Skeletal muscle tissue (tissue), 4 donors: ENCODE data around the gene KLK5. TPM values are rescaled to one million over a fixed set of nuclear protein-coding genes. Genes with fewer than 3 reads are reported as not detected.

Source experiments
- H3K27ac ChIP-seq: one replicate; pipeline ENCODE4 v1.7.0; 2013; ENCODE audit warnings: mild to moderate bottlenecking, low read depth, low read length, inconsistent platforms
- H3K27me3 ChIP-seq, 3 donors: one replicate each; pipeline ENCODE4 v1.7.0; 2013; ENCODE audit warnings: low read length in 3 of 3; ENCODE audit not compliant: control insufficient read depth in 3 of 3, insufficient read depth in 3 of 3
- H3K36me3 ChIP-seq, 3 donors: one replicate each; pipeline ENCODE4 v1.7.0; 2013; ENCODE audit warnings: low read length in 3 of 3; ENCODE audit not compliant: control insufficient read depth in 3 of 3, insufficient read depth in 3 of 3
- H3K4me1 ChIP-seq, 3 donors: one replicate each; pipeline ENCODE4 v1.7.0; 2013; ENCODE audit warnings: low read length in 3 of 3, mild to moderate bottlenecking in 3 of 3; ENCODE audit not compliant: control insufficient read depth in 3 of 3, insufficient read depth in 3 of 3
- H3K4me3 ChIP-seq, 3 donors: one replicate each; pipeline ENCODE4 v1.7.0; 2013; ENCODE audit warnings: low read length in 3 of 3
- H3K9ac ChIP-seq, 3 donors: one replicate each; pipeline ENCODE4 v1.7.0; 2013; ENCODE audit warnings: low read length in 3 of 3, mild to moderate bottlenecking in 3 of 3, moderate library complexity in 2 of 3, low read depth in 1 of 3
- H3K9me3 ChIP-seq, 3 donors: one replicate each; pipeline ENCODE4 v1.7.0; 2013; ENCODE audit warnings: low read length in 3 of 3; ENCODE audit not compliant: control insufficient read depth in 3 of 3
- total RNA-seq: library from RNA; depleted of rRNA; stranded (reverse); fragments of >200 nt; gene quantifications from one replicate; pipeline ENCODE4 v1.2.3, GENCODE V29; 2014
- donor health status: Osteomylitis.

Gene KLK5
- total RNA-seq, 1 donor from 2014 or later: not detected

- no peak overlapping the region for H3K9ac ChIP-seq
- H3K9me3 ChIP-seq: peaks cover 0 to 4% (median 3%) of the 10 kb centered on the region in 3 donors
- no peaks in the 10 kb centered on the region for H3K4me1 ChIP-seq
- peaks cover 0 to 4% (median 0%) of the 10 kb centered on the region in 3 donors for H3K27me3 ChIP-seq
- no peak overlapping the region for H3K4me3 ChIP-seq
- H3K27ac ChIP-seq: no peak overlapping the region
- H3K36me3 ChIP-seq: no peaks in the 10 kb centered on the region
Observed at GRCh38 chr19:50957587-50957986, 4.7 kb upstream of the KLK5 start.

- no peak overlapping the region for H3K4me3 ChIP-seq
- no peaks in the 10 kb centered on the region for H3K36me3 ChIP-seq
- no peaks in the 10 kb centered on the region for H3K4me1 ChIP-seq
- H3K9me3 ChIP-seq: peaks cover 0 to 3% (median 0%) of the 10 kb centered on the region in 3 donors
- no peak overlapping the region for H3K27ac ChIP-seq
- H3K9ac ChIP-seq: no peak overlapping the region
- H3K27me3 ChIP-seq: peaks cover 3 to 9% (median 3%) of the 10 kb centered on the region in 3 donors
Observed at GRCh38 chr19:50949861-50950260, 3.0 kb downstream of the KLK5 start.

DNA sequence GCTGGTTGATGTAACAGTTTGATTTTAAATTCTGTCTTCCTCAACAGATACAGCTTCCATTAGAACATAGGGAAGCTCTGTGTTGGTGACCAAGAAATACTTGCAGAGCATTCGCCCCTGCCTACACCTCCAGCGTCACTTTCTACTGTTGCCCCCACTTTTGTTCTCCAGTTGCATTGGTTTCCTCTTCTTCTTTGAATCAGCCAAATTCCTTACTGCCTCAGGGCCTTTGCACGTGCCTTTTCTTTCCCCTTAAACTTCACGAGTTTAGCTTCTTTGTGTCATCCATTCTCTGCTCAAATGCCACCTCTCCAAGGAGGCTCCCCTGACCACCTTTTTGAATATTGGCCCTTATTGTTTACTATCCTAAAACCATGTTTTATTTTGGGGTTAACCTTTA, 5.7 kb downstream of the KLK5 start:
- Histone ChIP-seq H3K27ac (no peak overlapping the region), H3K4me1 (no peaks in the 10 kb centered on the region), H3K9me3 (peaks cover 0 to 3% (median 2%) of the 10 kb centered on the region in 3 donors), H3K4me3 (no peak overlapping the region), H3K27me3 (peaks cover 2 to 5% (median 3%) of the 10 kb centered on the region in 3 donors), H3K36me3 (no peaks in the 10 kb centered on the region), H3K9ac (no peak overlapping the region)

DNA sequence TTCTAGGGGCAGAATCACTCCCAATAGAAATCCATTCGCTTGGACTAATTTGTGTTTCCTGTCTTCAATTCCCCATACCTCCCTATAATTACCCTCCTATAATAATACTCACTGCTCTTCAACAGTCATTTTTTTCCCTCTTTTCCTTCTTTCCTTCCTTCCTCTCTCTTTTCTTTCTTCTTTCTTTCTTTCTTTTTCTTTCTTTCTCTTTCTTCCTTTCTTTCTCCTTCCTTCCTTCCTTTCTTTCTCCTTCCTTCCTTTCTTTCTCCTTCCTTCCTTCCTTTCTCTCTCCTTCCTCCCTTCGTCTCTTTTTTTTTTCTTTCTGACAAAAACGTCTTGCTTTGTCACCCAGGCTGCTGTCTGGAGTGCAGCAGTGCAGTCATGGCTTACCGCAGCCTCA, 8.0 kb downstream of the KLK5 start:
- H3K4me3 ChIP-seq: no peak overlapping the region
- no peaks in the 10 kb centered on the region for H3K4me1 ChIP-seq
- no peak overlapping the region for H3K27ac ChIP-seq
- H3K36me3 ChIP-seq: no peaks in the 10 kb centered on the region
- peaks cover 0 to 3% (median 0%) of the 10 kb centered on the region in 3 donors for H3K27me3 ChIP-seq
- no peak overlapping the region for H3K9ac ChIP-seq
- peaks cover 0 to 2% (median 0%) of the 10 kb centered on the region in 3 donors for H3K9me3 ChIP-seq

GRCh38 chr19:50943074-50943828, 9.6 kb downstream of the KLK5 start:
- no peaks in the 10 kb centered on the region for H3K4me1 ChIP-seq

DNA sequence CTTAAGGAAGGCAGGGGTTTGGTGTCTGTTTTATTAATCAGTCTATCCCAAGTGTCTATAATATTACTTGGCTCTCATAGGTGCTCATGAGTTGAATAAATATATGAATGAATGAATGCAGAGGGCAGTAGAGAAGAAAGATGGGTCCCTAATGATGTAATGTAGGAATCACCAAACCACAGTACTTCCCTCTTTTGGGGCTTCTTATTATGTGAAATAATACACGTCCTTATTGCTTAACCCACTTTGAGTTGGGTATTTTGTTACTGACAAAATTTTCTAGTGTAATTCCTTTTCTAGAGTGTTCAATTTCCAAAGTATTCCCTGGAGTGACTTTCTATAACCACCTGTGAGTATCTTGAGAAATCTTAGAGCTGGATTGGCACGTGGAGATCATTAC, 13.2 kb downstream of the KLK5 start:
- Histone ChIP-seq H3K4me1 (peaks cover 0 to 2% (median 0%) of the 10 kb centered on the region in 3 donors), H3K27ac (no peak overlapping the region), H3K27me3 (peaks cover 0 to 3% (median 0%) of the 10 kb centered on the region in 3 donors), H3K9ac (no peak overlapping the region), H3K36me3 (no peaks in the 10 kb centered on the region), H3K4me3 (no peak overlapping the region), H3K9me3 (peaks cover 0 to 5% (median 5%) of the 10 kb centered on the region in 3 donors)

More at GRCh38 chr19:50943074-50943828, 9.6 kb downstream of the KLK5 start:
- H3K36me3 ChIP-seq: no peaks in the 10 kb centered on the region
- H3K27ac ChIP-seq: no peak overlapping the region
- H3K27me3 ChIP-seq: peaks cover 0 to 3% (median 0%) of the 10 kb centered on the region in 3 donors
- H3K9me3 ChIP-seq: peaks cover 0 to 5% (median 5%) of the 10 kb centered on the region in 3 donors
- no peak overlapping the region for H3K4me3 ChIP-seq
- H3K9ac ChIP-seq: no peak overlapping the region

GRCh38 chr19:50933640-50934039, 19.2 kb downstream of the KLK5 start:
- Histone ChIP-seq H3K9me3 (peaks cover 0 to 2% (median 0%) of the 10 kb centered on the region in 3 donors), H3K4me3 (no peak overlapping the region), H3K4me1 (peaks cover 0 to 3% (median 0%) of the 10 kb centered on the region in 3 donors), H3K36me3 (no peaks in the 10 kb centered on the region), H3K27me3 (peaks cover 3 to 7% (median 7%) of the 10 kb centered on the region in 3 donors), H3K9ac (no peak overlapping the region), H3K27ac (no peak overlapping the region)

- Histone ChIP-seq H3K4me1 (peaks cover 0 to 3% (median 0%) of the 10 kb centered on the region in 3 donors), H3K27me3 (peaks cover 3 to 9% (median 4%) of the 10 kb centered on the region in 3 donors), H3K9me3 (peaks cover 0 to 2% (median 2%) of the 10 kb centered on the region in 3 donors), H3K36me3 (no peaks in the 10 kb centered on the region), H3K27ac (no peak overlapping the region), H3K4me3 (no peak overlapping the region), H3K9ac (no peak overlapping the region)
Observed at GRCh38 chr19:50932690-50933083, 20.2 kb downstream of the KLK5 start.

DNA sequence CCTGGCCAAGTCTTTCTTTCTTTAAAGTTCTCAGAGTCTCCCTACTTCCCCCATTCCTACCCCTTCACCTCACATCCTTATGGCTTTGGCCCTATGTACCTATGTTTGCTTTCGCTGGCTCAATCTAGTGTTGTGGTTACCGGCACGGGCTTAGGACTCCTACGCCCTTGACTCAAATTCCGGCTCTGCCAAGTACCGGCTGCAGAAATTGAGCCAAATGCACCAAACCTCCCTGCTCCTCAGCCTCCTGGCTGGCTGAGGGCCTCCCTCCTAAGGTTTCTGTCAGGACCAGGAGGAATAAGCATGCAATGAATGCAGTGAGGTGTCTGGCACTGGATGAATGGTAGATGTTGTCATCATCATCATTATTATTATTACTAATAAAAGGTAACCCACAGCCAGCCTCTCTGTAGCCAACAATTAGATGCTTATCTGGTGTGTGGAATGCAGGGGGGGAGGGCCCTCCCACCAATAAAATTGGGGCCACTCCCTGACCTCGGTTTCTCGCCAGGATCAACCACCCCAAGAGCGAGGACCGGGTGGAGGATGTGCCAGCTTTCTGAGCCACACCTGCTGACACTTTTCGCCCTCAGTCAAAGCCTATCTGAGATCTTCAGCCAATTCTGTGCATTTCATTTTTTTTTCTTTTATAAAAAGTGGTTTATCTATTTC, 20.7 kb downstream of the KLK5 start:
- H3K4me3 ChIP-seq: no peak overlapping the region
- no peaks in the 10 kb centered on the region for H3K36me3 ChIP-seq
- H3K9me3 ChIP-seq: peaks cover 0 to 3% (median 2%) of the 10 kb centered on the region in 3 donors
- peaks cover 0 to 3% (median 0%) of the 10 kb centered on the region in 3 donors for H3K4me1 ChIP-seq
- no peak overlapping the region for H3K27ac ChIP-seq
- no peak overlapping the region for H3K9ac ChIP-seq
- H3K27me3 ChIP-seq: peaks cover 3 to 9% (median 4%) of the 10 kb centered on the region in 3 donors

GRCh38 chr19:50931023-50931422, 21.8 kb downstream of the KLK5 start:
- H3K9me3 ChIP-seq: peaks cover 0 to 3% (median 2%) of the 10 kb centered on the region in 3 donors
- no peak overlapping the region for H3K9ac ChIP-seq
- no peaks in the 10 kb centered on the region for H3K36me3 ChIP-seq
- no peak overlapping the region for H3K4me3 ChIP-seq
- H3K27ac ChIP-seq: no peak overlapping the region
- H3K27me3 ChIP-seq: peaks cover 3 to 9% (median 4%) of the 10 kb centered on the region in 3 donors
- H3K4me1 ChIP-seq: peaks cover 0 to 3% (median 0%) of the 10 kb centered on the region in 3 donors
